Measurements from ENCODE around the gene HACD3. TPM values are rescaled to one million over a fixed set of nuclear protein-coding genes. Genes with fewer than 3 reads are reported as not detected.

Gene HACD3
- total RNA-seq, 1 donor from 2014 or later = 83.2 TPM

GRCh38 chr15:65524226-65524625, 6.0 kb upstream of the HACD3 start:
- H3K36me3 Mint-ChIP-seq (ENCODE audit: unreplicated experiment) = no peaks in the 10 kb centered on the region
- DNase-seq (ENCODE audit: extremely low spot score, unreplicated experiment) = no peak
- H3K4me1 Mint-ChIP-seq (ENCODE audit: unreplicated experiment) = no peaks in the 10 kb centered on the region
- no peak overlapping the region for H3K4me3 Mint-ChIP-seq (ENCODE audit: unreplicated experiment)
- no peaks in the 10 kb centered on the region for H3K9me3 Mint-ChIP-seq (ENCODE audit: unreplicated experiment)
- no peak overlapping the region for H3K27ac Mint-ChIP-seq (ENCODE audit: unreplicated experiment)
- no peak for TF ChIP-seq CTCF (IDR thresholded peaks at IDR 0.05)
- H3K27me3 Mint-ChIP-seq (ENCODE audit: unreplicated experiment) = no peaks in the 10 kb centered on the region

- H3K36me3 Mint-ChIP-seq (ENCODE audit: unreplicated experiment) = no peaks in the 10 kb centered on the region
- H3K27ac Mint-ChIP-seq (ENCODE audit: unreplicated experiment) = no peak overlapping the region
- DNase-seq (ENCODE audit: extremely low spot score, unreplicated experiment) = no peak
- H3K4me1 Mint-ChIP-seq (ENCODE audit: unreplicated experiment) = peaks cover 5% of the 10 kb centered on the region
- no peak overlapping the region for H3K4me3 Mint-ChIP-seq (ENCODE audit: unreplicated experiment)
- H3K27me3 Mint-ChIP-seq (ENCODE audit: unreplicated experiment) = no peaks in the 10 kb centered on the region
- no peak for TF ChIP-seq CTCF (IDR thresholded peaks at IDR 0.05)
- H3K9me3 Mint-ChIP-seq (ENCODE audit: unreplicated experiment) = no peaks in the 10 kb centered on the region
Measured at GRCh38 chr15:65525622-65526021, 4.6 kb upstream of the HACD3 start.

GRCh38 chr15:65528461-65529060, 1.7 kb upstream of the HACD3 start:
- no peak overlapping the region for H3K27ac Mint-ChIP-seq (ENCODE audit: unreplicated experiment)
- H3K9me3 Mint-ChIP-seq (ENCODE audit: unreplicated experiment) = no peaks in the 10 kb centered on the region
- no peak for DNase-seq (ENCODE audit: extremely low spot score, unreplicated experiment)
- TF ChIP-seq CTCF (IDR thresholded peaks at IDR 0.05) = no peak
- H3K4me1 Mint-ChIP-seq (ENCODE audit: unreplicated experiment) = peaks cover 27% of the 10 kb centered on the region
- no peaks in the 10 kb centered on the region for H3K36me3 Mint-ChIP-seq (ENCODE audit: unreplicated experiment)
- no peaks in the 10 kb centered on the region for H3K27me3 Mint-ChIP-seq (ENCODE audit: unreplicated experiment)
- no peak overlapping the region for H3K4me3 Mint-ChIP-seq (ENCODE audit: unreplicated experiment)

- H3K27me3 Mint-ChIP-seq (ENCODE audit: unreplicated experiment) = no peaks in the 10 kb centered on the region
- H3K4me3 Mint-ChIP-seq (ENCODE audit: unreplicated experiment) = peak overlapping the region; percentile 82
- no peak for TF ChIP-seq CTCF (IDR thresholded peaks at IDR 0.05)
- DNase-seq (ENCODE audit: extremely low spot score, unreplicated experiment) = no peak
- H3K4me1 Mint-ChIP-seq (ENCODE audit: unreplicated experiment) = peaks cover 37% of the 10 kb centered on the region
- no peaks in the 10 kb centered on the region for H3K9me3 Mint-ChIP-seq (ENCODE audit: unreplicated experiment)
- H3K27ac Mint-ChIP-seq (ENCODE audit: unreplicated experiment) = peak overlapping the region; percentile 62
- H3K36me3 Mint-ChIP-seq (ENCODE audit: unreplicated experiment) = no peaks in the 10 kb centered on the region
Measured at GRCh38 chr15:65529762-65530317, 423 bp upstream of the HACD3 start.

- H3K9me3 Mint-ChIP-seq (ENCODE audit: unreplicated experiment) = no peaks in the 10 kb centered on the region
- peak overlapping the region; percentile 35 for H3K4me3 Mint-ChIP-seq (ENCODE audit: unreplicated experiment)
- no peaks in the 10 kb centered on the region for H3K27me3 Mint-ChIP-seq (ENCODE audit: unreplicated experiment)
- no peak for DNase-seq (ENCODE audit: extremely low spot score, unreplicated experiment)
- TF ChIP-seq CTCF (IDR thresholded peaks at IDR 0.05) = no peak
- H3K4me1 Mint-ChIP-seq (ENCODE audit: unreplicated experiment) = peaks cover 44% of the 10 kb centered on the region
- H3K36me3 Mint-ChIP-seq (ENCODE audit: unreplicated experiment) = no peaks in the 10 kb centered on the region
- H3K27ac Mint-ChIP-seq (ENCODE audit: unreplicated experiment) = peak overlapping the region; percentile 72
Measured at GRCh38 chr15:65532738-65533051, 2.4 kb downstream of the HACD3 start.

Measured in osteocyte (in vitro differentiated cells).